GM19463 (cell line): ENCODE measurements around the gene ARHGAP15.

Experiments
- ATAC-seq: cut with Tn5 transposase; IDR thresholded peaks from one replicate; pipeline ENCODE4 v1.9.1; 2021; ENCODE audit warnings: mild to moderate bottlenecking, moderate library complexity; ENCODE audit not compliant: unreplicated experiment

ARHGAP15 gene

GRCh38 chr2:143383016-143383415, 253.8 kb downstream of the ARHGAP15 start:
- ATAC-seq, result no peak

GRCh38 chr2:143384111-143384510, 254.9 kb downstream of the ARHGAP15 start:
- no peak for ATAC-seq

GRCh38 chr2:143390171-143390570, 261.0 kb downstream of the ARHGAP15 start:
- no peak for ATAC-seq

- no peak for ATAC-seq
Observed at GRCh38 chr2:143392358-143392757, 263.1 kb downstream of the ARHGAP15 start.

GRCh38 chr2:143394062-143394461, 264.8 kb downstream of the ARHGAP15 start:
- ATAC-seq, result no peak

GRCh38 chr2:143397884-143398614, 268.8 kb downstream of the ARHGAP15 start:
- ATAC-seq, result peak; percentile 80

GRCh38 chr2:143398781-143399180, 269.6 kb downstream of the ARHGAP15 start:
- no peak for ATAC-seq

- no peak for ATAC-seq
Observed at GRCh38 chr2:143399631-143400069, 270.4 kb downstream of the ARHGAP15 start.

- no peak for ATAC-seq
Observed at GRCh38 chr2:143401861-143402260, 272.6 kb downstream of the ARHGAP15 start.

GRCh38 chr2:143402451-143402850, 273.2 kb downstream of the ARHGAP15 start:
- ATAC-seq, result no peak

- ATAC-seq, result no peak
Observed at GRCh38 chr2:143410082-143410897, 281.1 kb downstream of the ARHGAP15 start.

GRCh38 chr2:143415571-143415970, 286.4 kb downstream of the ARHGAP15 start:
- ATAC-seq, result no peak

- ATAC-seq, result no peak
Observed at GRCh38 chr2:143417428-143417827, 288.2 kb downstream of the ARHGAP15 start.

GRCh38 chr2:143420313-143420712, 291.1 kb downstream of the ARHGAP15 start:
- no peak for ATAC-seq

- peak; percentile 92 for ATAC-seq
Observed at GRCh38 chr2:143422681-143423080, 293.5 kb downstream of the ARHGAP15 start.

- no peak for ATAC-seq
Observed at GRCh38 chr2:143425896-143426295, 296.7 kb downstream of the ARHGAP15 start.

- ATAC-seq, result no peak
Observed at GRCh38 chr2:143426296-143426695, 297.1 kb downstream of the ARHGAP15 start.

- ATAC-seq, result peak; percentile 50
Observed at GRCh38 chr2:143428700-143429099, 299.5 kb downstream of the ARHGAP15 start.

- ATAC-seq, result no peak
Observed at GRCh38 chr2:143429932-143430679, 300.9 kb downstream of the ARHGAP15 start.

- no peak for ATAC-seq
Observed at GRCh38 chr2:143431316-143431715, 302.1 kb downstream of the ARHGAP15 start.

- no peak for ATAC-seq
Observed at GRCh38 chr2:143433251-143433650, 304.0 kb downstream of the ARHGAP15 start.
